HCT116 (cell line): ENCODE data around the gene RAB31. TPM values are rescaled to one million over a fixed set of nuclear protein-coding genes. Genes with fewer than 3 reads are reported as not detected.

ENCODE experiments used
- ATAC-seq: fragments of 200-7000 bp; cut with Tn5 transposase; 2 replicates; pipeline ENCODE4 v1.9.1; 2020; ENCODE audit warnings: mild to moderate bottlenecking, moderate library complexity
- BruUV-seq: library from RNA; stranded (reverse); fragments of 400-500 nt; replicated peaks from 2 replicates; lab custom pipeline; 2021; lab: Mats Ljungman, UMichigan
- CTCF ChIA-PET: fragments of 300-600 bp; sonication (Branson Sonifier 250); formaldehyde crosslinking; loops from one replicate; lab custom pipeline; 2021; ENCODE audit warnings: antibody characterized with exemption; lab: Charles Lee
- POLR2A ChIA-PET: fragments of 300-600, 350-600 bp; sonication (Branson Sonifier 250); formaldehyde crosslinking; loops from one replicate; lab custom pipeline; 2021; ENCODE audit warnings: antibody characterized with exemption; lab: Charles Lee
- RAD21 ChIA-PET, 2 experiments: fragments of 300-600 bp; sonication (Branson Sonifier 250); formaldehyde crosslinking; loops; one replicate each; lab custom pipeline; 2023; ENCODE audit warnings: low total read pairs in 2 of 2; ENCODE audit not compliant: uncharacterized antibody in 2 of 2, unreplicated experiment in 2 of 2, low non-redundant PET in 1 of 2; lab: Charles Lee
- DNase-seq: peaks from one replicate; pipeline ENCODE4 v3.0.0-alpha.2; 2010; ENCODE audit warnings: low read depth, low spot score
- H2AFZ ChIP-seq: fragments of 200-600 bp; shearing (Covaris generic), sonication (generic); 2 replicates; pipeline ENCODE4 v1.6.1; 2017; ENCODE audit warnings: low read depth, mixed run types, mixed read lengths, antibody characterized with exemption, low read length; ENCODE audit not compliant: poor library complexity, severe bottlenecking
- H3K27ac ChIP-seq: 2 replicates; pipeline ENCODE4 v1.5.1; 2012; ENCODE audit warnings: low read depth, low read length
- H3K27me3 ChIP-seq: fragments of 200-600 bp; sonication (generic); 2 replicates; pipeline ENCODE4 v1.6.1; 2016; ENCODE audit warnings: mixed run types, low read length, mixed read lengths; ENCODE audit not compliant: insufficient read depth
- H3K36me3 ChIP-seq, 2 experiments: fragments of 200-500 bp in 1 of 2; fragments of 200-600 bp in 1 of 2; sonication (Bioruptor generic) in 1 of 2; sonication (generic) in 1 of 2; 2 replicates each; pipeline versions ENCODE4 v1.5.1 to v1.6.1; 2014 to 2016; ENCODE audit warnings: low read length in 2 of 2, inconsistent platforms in 1 of 2, mixed read lengths in 1 of 2, mixed run types in 1 of 2; ENCODE audit not compliant: insufficient read depth in 2 of 2, control insufficient read depth in 1 of 2
- H3K4me1 ChIP-seq, 2 experiments: fragments of 200-600 bp in 1 of 2; sonication (generic) in 1 of 2; 2 replicates each; pipeline versions ENCODE4 v1.5.1 to v1.6.1; 2012 to 2017; ENCODE audit warnings: low read length in 2 of 2, inconsistent platforms in 1 of 2, mild to moderate bottlenecking in 1 of 2, mixed read lengths in 1 of 2, mixed run types in 1 of 2, moderate library complexity in 1 of 2; ENCODE audit not compliant: insufficient read depth in 2 of 2, control insufficient read depth in 1 of 2
- H3K4me2 ChIP-seq: fragments of 200-600 bp; sonication (generic); 2 replicates; pipeline ENCODE4 v1.6.1; 2017; ENCODE audit warnings: mixed run types, low read length, mixed read lengths
- H3K4me3 ChIP-seq, 2 experiments: fragments of 200-600 bp in 1 of 2; sonication (generic) in 1 of 2; replicated peaks in 1 of 2; 2 replicates each; pipeline ENCODE4 v1.5.1; 2011 to 2016; ENCODE audit warnings: low read length in 2 of 2, control low read depth in 1 of 2, low read depth in 1 of 2, mild to moderate bottlenecking in 1 of 2, mixed read lengths in 1 of 2, mixed run types in 1 of 2
- H3K79me2 ChIP-seq: fragments of 200-600 bp; sonication (generic); 2 replicates; pipeline ENCODE4 v1.6.1; 2017; ENCODE audit warnings: mild to moderate bottlenecking, mixed run types, low read length, moderate library complexity, mixed read lengths; ENCODE audit not compliant: insufficient read depth
- H3K9ac ChIP-seq: fragments of 200-600 bp; sonication (generic); 2 replicates; pipeline ENCODE4 v1.6.1; 2016; ENCODE audit warnings: low read length, mixed read lengths
- H3K9me2 ChIP-seq: fragments of 200-600 bp; sonication (generic), shearing (Covaris generic); 2 replicates; pipeline ENCODE4 v1.6.1; 2017; ENCODE audit warnings: mixed run types, mild to moderate bottlenecking, moderate library complexity; ENCODE audit not compliant: insufficient read depth
- H3K9me3 ChIP-seq, 2 experiments: fragments of 200-500 bp in 1 of 2; fragments of 200-600 bp in 1 of 2; sonication (Bioruptor generic) in 1 of 2; sonication (generic) in 1 of 2; 2 replicates each; pipeline ENCODE4 v1.6.1; 2014 to 2017; ENCODE audit warnings: low read length in 2 of 2, mixed read lengths in 2 of 2, inconsistent platforms in 1 of 2, low read depth in 1 of 2, mild to moderate bottlenecking in 1 of 2, mixed run types in 1 of 2, moderate library complexity in 1 of 2; ENCODE audit not compliant: control insufficient read depth in 1 of 2, insufficient read depth in 1 of 2
- H4K20me1 ChIP-seq: fragments of 200-600 bp; sonication (generic), shearing (Covaris generic); 2 replicates; pipeline ENCODE4 v1.6.1; 2017; ENCODE audit warnings: mixed run types, mild to moderate bottlenecking, moderate library complexity; ENCODE audit not compliant: insufficient read depth
- CTCF ChIP-seq, 3 experiments: fragments of 200-600 bp in 1 of 3; sonication (generic) in 1 of 3; IDR thresholded peaks in 2 of 3; conservative IDR thresholded peaks in 1 of 3; 2 replicates each; pipeline ENCODE4 v1.5.1; 2012 to 2017; ENCODE audit warnings: low read depth in 2 of 3, low read length in 2 of 3, antibody characterized with exemption in 1 of 3, borderline replicate concordance in 1 of 3, control low read depth in 1 of 3, mild to moderate bottlenecking in 1 of 3, mixed read lengths in 1 of 3, mixed run types in 1 of 3, moderate library complexity in 1 of 3; ENCODE audit not compliant: insufficient read depth in 1 of 3
- EZH2phosphoT487 ChIP-seq: fragments of 200-600 bp; IDR thresholded peaks from 2 replicates; pipeline ENCODE4 v1.6.1; 2018; ENCODE audit warnings: antibody characterized with exemption, borderline replicate concordance
- FOSL1 ChIP-seq: IDR thresholded peaks from 2 replicates; pipeline ENCODE4 v1.6.1; 2012; ENCODE audit warnings: low read depth
- JUND ChIP-seq: IDR thresholded peaks from 2 replicates; pipeline ENCODE4 v1.6.1; 2012
- MAX ChIP-seq: IDR thresholded peaks from 2 replicates; pipeline ENCODE4 v1.6.1; 2012
- REST ChIP-seq: IDR thresholded peaks from 2 replicates; pipeline ENCODE4 v1.6.1; 2012; ENCODE audit warnings: low read depth
- SRF ChIP-seq: IDR thresholded peaks from 2 replicates; pipeline ENCODE4 v1.6.1; 2012; ENCODE audit warnings: low read depth
- YY1 ChIP-seq: IDR thresholded peaks from 2 replicates; pipeline ENCODE4 v1.6.1; 2011; ENCODE audit warnings: low read length, low read depth, moderate library complexity, mild to moderate bottlenecking; ENCODE audit not compliant: insufficient replicate concordance; ENCODE audit errors: extremely low read depth
- ZFX ChIP-seq: fragments of 450-650 bp; IDR thresholded peaks from 2 replicates; pipeline ENCODE4 v1.6.1; 2017
- intact Hi-C: fragments of 100-400 bp; cut with micrococcal nuclease; formaldehyde crosslinking; loops from 2 replicates; pipeline ENCODE4 v1.10.0; 2022
- total RNA-seq: library from RNA; stranded (reverse); gene quantifications from one replicate; pipeline ENCODE4 v1.2.1, GENCODE V29; 2021; ENCODE audit not compliant: unreplicated experiment

The RAB31 gene
- total RNA-seq, 1 experiment from 2014 or later: 46.9 TPM

GRCh38 chr18:9787712-9788111 is 79.6 kb downstream of the RAB31 start:
- no peak overlapping the region for H3K4me2 ChIP-seq
- RAD21 ChIA-PET: no interaction called here
- H4K20me1 ChIP-seq: no peaks in the 10 kb centered on the region
- H2AFZ ChIP-seq: no peak overlapping the region
- no TSS peak for BruUV-seq
- H3K79me2 ChIP-seq: no peaks in the 10 kb centered on the region
- no peaks in the 10 kb centered on the region for H3K27me3 ChIP-seq
- peaks cover 6% of the 10 kb centered on the region in 2 experiments for H3K4me1 ChIP-seq
- H3K9ac ChIP-seq: no peak overlapping the region
- DNase-seq: no peak
- H3K27ac ChIP-seq: no peak overlapping the region
- H3K36me3 ChIP-seq: no peaks in the 10 kb centered on the region
- no peaks in the 10 kb centered on the region for H3K9me3 ChIP-seq
- H3K9me2 ChIP-seq: no peaks in the 10 kb centered on the region
- no peak for ATAC-seq
- TF ChIP-seq MAX (no peak), ZFX (no peak), YY1 (no peak), EZH2phosphoT487 (no peak), FOSL1 (no peak), JUND (no peak), REST (no peak), CTCF (IDR thresholded peaks at IDR 0.05 in 2 of 3, conservative IDR thresholded peaks at IDR 0.05 in 1 of 3; ENCODE audit: borderline replicate concordance in 1 of 3, insufficient read depth in 1 of 3, low read depth in 2 of 3, low read length in 2 of 3) (no peak), SRF (no peak)
- CTCF ChIA-PET: no interaction called here
- intact Hi-C loops: no loop called here
- H3K4me3 ChIP-seq: no peak overlapping the region
- POLR2A ChIA-PET: no interaction called here
